Stimulated activated CD4-positive, alpha-beta T cell treated with anti-CD3 and anti-CD28 coated beads, TNF-alpha, amount 100 ng/mL, for 4 hours (primary cell): ENCODE results near the gene PHF12.

ENCODE experiments used
- DNase-seq, 3 experiments: peaks; one replicate each; pipeline ENCODE4 v3.0.0-alpha.2; 2020; ENCODE audit warnings: low read depth in 3 of 3

PHF12 gene

GRCh38 chr17:28951428-28951990 is at the start of gene PHF12:
Gene PHF12, minus strand, starts transcription at chr17:28951518. Its CDS starts 558 bp downstream, at chr17:28950960.
- DNase-seq = peak; percentile 97 to 100 (median 98)

GRCh38 chr17:29000973-29001372 is 49.7 kb upstream of the PHF12 start:
- no peak for DNase-seq

- DNase-seq = no peak
Measured at GRCh38 chr17:28999206-28999605, 47.9 kb upstream of the PHF12 start.

GRCh38 chr17:28997806-28998205 is 46.5 kb upstream of the PHF12 start:
- DNase-seq = no peak

DNA sequence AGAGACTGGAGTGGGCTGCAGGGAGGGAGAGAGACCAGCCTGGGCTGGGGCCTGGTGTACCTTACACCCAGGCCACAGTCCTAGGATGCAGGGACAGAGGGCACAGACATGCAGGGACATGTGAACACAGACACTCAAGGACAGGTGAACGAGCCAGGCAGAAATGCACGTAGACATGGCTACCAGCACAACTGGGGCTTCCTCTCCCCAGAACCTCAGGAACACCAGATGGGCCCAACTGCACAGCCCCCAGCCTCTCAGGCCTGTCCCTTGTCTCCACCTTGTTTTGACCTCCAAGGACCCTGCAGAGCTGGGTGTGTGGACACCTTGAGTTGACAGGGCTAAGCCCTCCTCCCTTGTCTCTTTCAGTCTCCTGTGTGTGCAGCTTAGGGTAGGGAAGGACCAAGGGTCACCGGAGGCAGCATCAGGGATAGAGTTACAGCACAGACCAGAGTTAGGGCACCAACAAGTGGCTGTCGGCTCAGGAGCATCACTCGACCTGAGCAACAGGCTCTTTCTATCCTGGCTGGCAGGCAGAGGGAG is 45.3 kb upstream of the PHF12 start:
- DNase-seq = no peak

DNA sequence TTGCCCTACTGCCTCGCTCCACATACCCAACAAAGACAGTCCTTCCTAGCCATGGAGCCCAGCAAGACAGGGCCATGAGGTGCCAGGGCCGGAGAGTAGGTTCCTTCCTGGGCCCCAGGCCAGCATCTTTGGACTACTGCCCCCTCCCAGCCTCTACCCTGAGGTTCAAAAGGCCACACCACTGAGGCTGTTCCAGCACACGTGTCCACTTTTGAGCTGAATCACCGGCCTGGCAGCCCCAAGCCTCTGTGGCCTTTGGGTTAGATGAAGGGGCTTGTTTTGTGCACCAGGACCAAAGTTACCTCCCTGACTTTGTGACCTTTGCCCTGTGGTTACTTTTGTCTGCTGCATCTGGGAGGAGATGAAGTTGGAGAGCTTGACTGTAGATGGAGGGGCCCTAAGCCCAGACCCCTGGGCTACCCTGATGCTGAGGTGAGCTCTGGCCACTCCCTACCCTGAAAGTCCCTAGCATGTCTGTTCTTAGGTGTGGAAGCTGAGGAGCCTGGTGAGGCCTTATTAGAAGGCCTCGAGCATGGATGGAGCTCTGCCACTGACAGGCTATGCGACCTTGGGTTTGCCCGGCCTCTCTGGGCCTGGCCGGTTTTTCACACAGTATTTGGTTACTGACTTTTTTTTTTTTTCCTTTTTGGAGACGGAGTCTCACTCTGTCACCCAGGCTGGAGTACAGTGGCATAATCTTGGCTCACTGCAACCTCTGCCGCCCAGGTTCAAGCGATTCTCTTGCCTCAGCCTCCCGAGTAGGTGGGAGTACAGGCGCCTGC is 42.5 kb upstream of the PHF12 start:
- no peak for DNase-seq

DNA sequence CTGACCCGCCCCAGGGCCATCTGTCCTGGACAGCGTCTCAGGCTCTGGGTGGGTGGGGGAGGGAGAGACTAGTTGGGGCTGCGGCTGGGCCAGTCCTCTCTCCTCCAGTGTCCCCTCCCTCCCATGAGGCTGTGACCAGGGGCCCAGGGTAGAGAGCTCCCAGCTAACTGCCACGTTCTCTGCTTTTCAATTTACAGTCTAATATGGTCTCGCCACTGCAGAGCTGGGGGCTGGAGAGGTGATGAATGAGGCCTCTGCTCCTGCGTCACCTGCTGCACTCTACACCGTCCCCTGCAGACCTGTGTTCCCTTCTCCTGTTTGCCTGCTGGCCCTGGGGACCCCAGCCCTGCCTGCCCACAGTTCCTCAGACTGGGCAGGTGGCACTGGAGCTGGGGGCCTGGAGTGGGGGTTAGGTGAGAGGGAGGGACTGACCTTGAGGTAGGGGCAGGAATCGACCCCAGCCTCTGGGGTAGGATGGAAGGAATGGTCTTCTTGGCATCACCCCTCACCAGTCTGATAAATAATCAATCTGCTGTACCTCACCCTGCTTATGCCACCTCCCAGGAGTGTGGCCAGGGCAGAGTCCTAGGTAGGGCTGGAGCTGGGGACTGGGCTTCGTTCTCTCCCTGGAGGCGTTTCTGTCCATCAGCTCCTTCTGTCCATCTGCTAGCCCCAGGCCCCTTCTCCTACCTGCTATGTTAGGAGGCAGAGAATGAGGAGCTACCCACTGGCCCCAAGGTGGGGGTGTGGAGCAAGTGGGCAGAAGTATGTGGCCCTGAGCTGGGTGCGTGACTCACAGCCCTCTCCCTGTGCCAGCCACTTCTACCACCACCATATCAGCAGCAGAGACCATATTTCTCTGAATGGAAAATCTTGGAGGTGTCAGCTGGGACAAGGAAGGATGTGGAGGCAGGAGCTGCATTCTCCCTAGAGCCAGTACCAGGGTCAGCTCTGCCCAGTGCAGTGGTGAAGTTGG is 41.6 kb upstream of the PHF12 start:
- DNase-seq = no peak

GRCh38 chr17:28992185-28992584 is 40.9 kb upstream of the PHF12 start:
- DNase-seq = no peak

DNA sequence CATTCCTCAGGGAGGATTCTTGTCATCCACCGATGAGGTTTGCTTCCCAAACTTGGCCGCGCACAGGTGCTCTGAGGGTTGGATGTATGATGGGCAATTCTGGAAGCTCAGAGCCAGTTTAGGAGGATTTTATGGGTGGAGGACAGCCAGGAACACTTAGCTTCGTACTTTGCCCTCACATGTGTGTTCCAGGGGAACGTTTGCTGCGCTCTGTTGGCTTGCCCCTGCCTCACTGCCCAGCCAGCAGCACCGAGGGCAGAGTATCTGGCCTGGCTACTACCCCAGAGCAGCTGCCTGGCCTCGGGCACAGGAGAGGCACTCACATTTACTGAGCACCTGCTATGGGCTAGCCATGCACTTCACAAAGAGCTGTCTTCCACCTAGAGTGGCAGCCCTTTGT is 40.5 kb upstream of the PHF12 start:
- no peak for DNase-seq

DNA sequence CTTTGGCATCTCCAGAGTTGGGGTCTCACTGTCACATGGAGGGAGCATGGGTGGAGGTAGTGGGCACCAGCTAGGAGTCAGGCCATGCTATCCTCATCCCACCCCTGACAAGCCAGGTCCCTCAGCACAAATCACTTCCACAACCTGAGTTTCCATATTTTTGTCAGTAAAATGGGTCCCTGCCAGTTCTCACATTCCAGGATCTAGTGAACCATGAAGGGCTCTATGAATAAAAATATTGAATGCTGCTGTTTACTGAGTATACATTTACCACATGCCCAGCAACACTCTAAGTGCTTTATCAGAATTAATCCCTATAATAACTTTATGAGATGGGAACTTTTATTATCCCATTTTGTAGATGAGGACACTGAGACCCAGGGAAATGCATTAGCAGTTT is 37.7 kb upstream of the PHF12 start:
- no peak for DNase-seq

DNA sequence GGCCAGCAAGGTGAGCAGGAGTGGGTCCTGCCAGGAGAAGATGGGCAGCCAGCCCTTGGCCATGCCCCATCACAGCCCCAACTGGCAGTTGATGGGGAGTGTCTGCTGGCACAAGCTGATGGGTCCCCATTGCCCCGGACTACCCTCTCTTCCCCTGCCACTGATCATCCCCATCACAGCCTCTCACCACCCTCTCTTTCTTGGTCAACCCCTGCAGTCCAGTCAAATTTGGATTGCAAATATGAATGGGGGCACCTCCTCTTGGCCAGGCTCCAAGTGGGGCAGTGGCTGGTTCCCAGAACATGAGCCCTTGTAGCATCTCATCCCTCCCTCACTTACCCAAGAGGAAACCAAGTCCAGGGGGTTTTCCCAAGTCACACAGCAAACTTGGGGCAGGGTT is 37.2 kb upstream of the PHF12 start:
- no peak for DNase-seq

GRCh38 chr17:28986714-28987655 is 35.7 kb upstream of the PHF12 start:
- no peak for DNase-seq

DNA sequence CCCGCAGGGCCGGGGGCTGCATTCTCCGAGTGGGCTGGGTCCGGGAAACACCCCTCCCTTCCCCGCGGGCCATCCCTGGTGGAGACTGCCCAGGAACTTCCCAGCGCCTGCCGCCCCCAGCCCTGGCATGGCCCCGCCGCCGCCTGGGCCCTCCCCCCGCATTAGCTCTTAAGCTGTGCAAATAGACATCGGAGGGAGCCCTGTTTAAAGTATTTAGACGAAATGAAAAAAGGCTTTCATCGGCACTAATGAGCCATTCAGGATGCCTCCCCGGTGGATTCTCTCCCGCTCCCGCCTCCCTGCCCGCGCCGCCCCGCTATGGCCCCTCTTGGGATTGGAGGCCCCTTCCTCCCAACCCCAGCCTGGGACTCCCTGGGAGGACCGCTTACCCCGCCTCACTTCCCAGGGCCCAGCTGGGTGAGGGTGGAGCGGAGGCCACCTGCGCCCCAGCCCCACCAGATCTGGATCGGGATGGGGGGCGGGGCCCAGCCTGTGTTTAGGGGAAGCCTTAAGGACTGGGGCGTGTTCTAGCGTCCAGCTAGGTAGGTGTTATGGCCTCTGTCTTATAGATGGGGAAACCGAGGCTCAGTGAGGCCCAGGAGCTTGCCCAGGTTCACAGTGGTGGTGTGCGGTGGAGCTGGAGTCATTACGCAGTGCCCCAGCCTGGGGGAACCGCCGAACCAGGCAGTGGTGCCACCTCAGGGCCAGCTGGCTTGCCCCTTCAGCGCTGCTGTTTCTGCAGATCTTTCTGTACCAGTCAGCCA is 34.8 kb upstream of the PHF12 start:
- no peak for DNase-seq

DNA sequence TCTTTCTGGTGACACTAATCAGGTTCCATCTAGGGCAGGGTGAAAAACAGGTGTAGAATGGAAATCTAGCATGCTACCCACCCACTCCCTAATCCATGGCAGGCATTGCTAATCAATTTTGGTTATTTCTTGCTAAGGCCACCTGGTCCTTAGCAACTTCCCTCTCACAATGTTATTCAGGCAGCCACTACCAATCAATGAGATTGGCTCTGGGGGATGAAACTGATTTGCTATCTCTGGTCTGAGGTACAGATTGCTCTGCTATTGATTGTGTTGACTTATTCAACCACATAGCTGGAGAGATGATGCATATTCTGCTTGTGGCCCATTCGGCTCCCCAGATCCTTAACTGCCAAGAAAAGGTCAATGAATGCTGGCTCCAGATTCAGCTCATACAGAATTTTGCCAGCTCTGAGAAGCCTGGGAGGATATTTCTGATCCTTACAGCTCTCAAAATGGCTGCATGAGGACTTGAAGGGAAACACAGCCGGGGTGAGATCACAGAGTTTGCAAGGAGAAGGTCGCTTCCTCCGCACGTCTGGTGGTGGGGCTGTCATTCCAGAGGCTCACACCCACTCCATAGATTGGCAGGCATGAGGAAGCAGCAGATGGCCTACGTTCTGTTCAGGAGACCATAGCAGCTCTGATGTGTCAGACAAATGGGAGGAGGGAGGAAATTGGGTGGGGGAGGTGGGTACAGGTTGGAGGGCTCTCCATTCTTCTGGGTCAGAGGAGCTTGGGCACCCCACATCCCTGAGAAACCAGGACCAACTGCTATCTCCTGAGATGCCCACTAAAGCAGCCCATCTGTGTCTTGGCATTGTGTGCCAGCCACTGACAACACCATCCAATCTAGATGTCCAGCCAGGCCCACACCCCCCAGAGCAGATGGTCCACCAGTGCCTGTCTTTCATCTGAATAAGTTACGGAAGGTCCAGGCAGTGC is 32.2 kb upstream of the PHF12 start:
- DNase-seq = no peak

- peak in 1 of 3 experiments; percentile 23 for DNase-seq
Measured at GRCh38 chr17:28982131-28982793, 30.9 kb upstream of the PHF12 start.

- no peak for DNase-seq
Measured at GRCh38 chr17:28978356-28978964, 27.1 kb upstream of the PHF12 start.

- DNase-seq = no peak
Measured at GRCh38 chr17:28977659-28978355, 26.5 kb upstream of the PHF12 start.
